ENCODE data around the gene TMIGD1.
A peak's percentile ranks its signal among the peaks of the same experiment; 100 is the strongest.

The TMIGD1 gene

DNA sequence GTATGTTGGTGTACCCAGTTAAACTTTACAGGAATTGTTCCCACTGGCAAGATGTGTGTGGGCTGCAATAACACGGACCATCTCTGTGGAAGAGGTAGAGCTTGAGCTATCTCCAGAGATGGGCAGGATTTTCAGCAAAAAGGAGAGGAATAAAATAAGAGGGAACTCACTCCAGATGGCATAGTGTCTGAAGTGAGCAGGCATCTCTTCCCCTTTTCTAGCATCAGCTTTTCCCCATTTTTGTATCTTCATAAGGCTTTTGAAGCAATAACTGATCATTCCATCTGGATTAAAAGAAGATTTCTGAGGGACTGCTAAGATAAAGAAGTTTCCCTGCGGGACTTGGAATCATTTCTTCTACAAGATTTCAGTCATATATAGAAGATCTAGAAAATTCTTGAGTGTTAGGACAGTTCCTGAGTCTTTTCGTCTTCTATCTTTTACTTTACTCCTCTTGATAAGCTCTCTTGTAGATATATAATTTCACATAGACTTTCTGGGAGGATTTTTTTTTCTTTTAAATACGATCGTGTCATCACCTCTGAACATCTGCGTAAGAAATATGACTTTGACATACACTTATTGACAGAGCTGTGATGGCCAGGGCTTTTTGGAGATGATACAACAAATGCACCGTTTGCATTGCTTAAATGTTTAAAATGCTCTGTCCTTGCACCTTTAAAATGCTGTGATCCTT is 46.9 kb upstream of the TMIGD1 start:
- WGBS, 2 donors (ENCODE audit: extremely low coverage in 2 of 2, insufficient read length in 2 of 2, insufficient replicate concordance in 1 of 2) = no CpG with 5 or more reads among the region's 7 CpGs

DNA sequence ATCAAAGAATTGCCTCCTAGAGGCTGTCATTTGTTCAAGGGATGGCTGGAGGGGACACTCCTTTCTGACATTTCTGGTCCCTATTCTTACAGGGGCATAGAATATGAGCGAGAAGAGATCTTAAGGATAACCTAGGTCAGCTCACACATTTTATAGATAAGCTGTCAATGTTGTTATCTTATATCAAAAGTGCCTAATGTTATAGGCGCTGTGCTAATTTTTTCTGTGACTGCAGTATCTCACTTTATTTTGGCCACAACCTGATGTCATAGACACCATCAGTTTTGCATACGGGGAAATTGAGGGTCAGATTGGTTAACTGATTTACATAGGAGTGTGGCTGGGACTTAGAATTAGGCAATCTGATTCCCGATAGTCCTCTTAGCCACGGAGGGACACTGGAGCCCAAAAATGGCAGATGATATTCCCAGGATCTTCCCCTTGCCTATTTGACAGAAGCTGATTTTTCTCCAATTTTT is 46.1 kb upstream of the TMIGD1 start:
- Histone ChIP-seq H3K18ac (ENCODE audit: low read length) (no peak overlapping the region), H2BK5ac (ENCODE audit: low read length) (no peak overlapping the region), H3K4ac (ENCODE audit: low read length) (no peak overlapping the region), H3K14ac (ENCODE audit: low read length) (no peak overlapping the region), H3K23ac (ENCODE audit: low read depth, low read length, poor library complexity) (no peak overlapping the region), H3K79me1 (ENCODE audit: low read depth, low read length) (peaks cover 6% of the 10 kb centered on the region), H3K4me2 (ENCODE audit: insufficient read depth, low read length, poor library complexity, severe bottlenecking) (peak overlapping the region; percentile 90), H3K9ac (ENCODE audit: low read depth, low read length, poor library complexity) (no peak overlapping the region), H3K36me3 (replicated peaks in 1 of 2; ENCODE audit: control insufficient read depth in 2 of 2, insufficient read depth in 2 of 2, low read length in 2 of 2) (peaks cover 0 to 12% of the 10 kb centered on the region in 2 donors), H2AFZ (ENCODE audit: low read length) (peak overlapping the region; percentile 84), H2BK15ac (ENCODE audit: low read length) (no peak overlapping the region), H3K4me1 (ENCODE audit: control insufficient read depth in 2 of 2, insufficient read depth in 1 of 2, low read depth in 1 of 2, low read length in 2 of 2) (peaks cover 6 to 33% of the 10 kb centered on the region in 2 donors), H3K27ac (replicated peaks; ENCODE audit: low read length) (no peak overlapping the region), H3K4me3 (ENCODE audit: low read length in 2 of 2) (peak overlapping the region; percentile 80 to 98), H2BK120ac (ENCODE audit: low read depth, low read length) (no peak overlapping the region), H3K9me3 (replicated peaks in 1 of 2; ENCODE audit: control insufficient read depth in 2 of 2, insufficient read depth in 1 of 2, low read depth in 1 of 2, low read length in 2 of 2) (no peaks in the 10 kb centered on the region), H4K8ac (ENCODE audit: low read depth, low read length) (no peak overlapping the region), H2AK5ac (ENCODE audit: low read depth, low read length) (no peak overlapping the region), H2BK12ac (ENCODE audit: low read length) (no peak overlapping the region), H4K91ac (ENCODE audit: low read depth, low read length, poor library complexity) (no peak overlapping the region), H3K27me3 (ENCODE audit: control insufficient read depth in 3 of 3, insufficient read depth in 3 of 3, low read depth in 1 of 3, low read length in 3 of 3) (peaks cover 0 to 14% (median under 1%) of the 10 kb centered on the region in 3 experiments)
- no CpG with 5 or more reads among the region's 5 CpGs for WGBS, 2 donors (ENCODE audit: extremely low coverage in 2 of 2, insufficient read length in 2 of 2, insufficient replicate concordance in 1 of 2)
- DNase-seq (ENCODE audit: low spot score) = no peak

More for the DNA sequence above, 46.9 kb upstream of the TMIGD1 start:
- Histone ChIP-seq H2BK12ac (ENCODE audit: low read length) (no peak overlapping the region), H3K27ac (replicated peaks; ENCODE audit: low read length) (no peak overlapping the region), H2BK120ac (ENCODE audit: low read depth, low read length) (no peak overlapping the region), H3K4me3 (ENCODE audit: low read length in 2 of 2) (peak overlapping the region in 1 of 2 donors; percentile 80), H3K9me3 (replicated peaks in 1 of 2; ENCODE audit: control insufficient read depth in 2 of 2, insufficient read depth in 1 of 2, low read depth in 1 of 2, low read length in 2 of 2) (no peaks in the 10 kb centered on the region), H3K18ac (ENCODE audit: low read length) (no peak overlapping the region), H3K4ac (ENCODE audit: low read length) (no peak overlapping the region), H4K8ac (ENCODE audit: low read depth, low read length) (no peak overlapping the region), H2AFZ (ENCODE audit: low read length) (no peak overlapping the region), H3K27me3 (ENCODE audit: control insufficient read depth in 3 of 3, insufficient read depth in 3 of 3, low read depth in 1 of 3, low read length in 3 of 3) (peaks cover 0 to 14% (median 0%) of the 10 kb centered on the region in 3 experiments), H3K79me1 (ENCODE audit: low read depth, low read length) (peaks cover 6% of the 10 kb centered on the region), H3K9ac (ENCODE audit: low read depth, low read length, poor library complexity) (no peak overlapping the region), H3K4me2 (ENCODE audit: insufficient read depth, low read length, poor library complexity, severe bottlenecking) (no peak overlapping the region), H3K4me1 (ENCODE audit: control insufficient read depth in 2 of 2, insufficient read depth in 1 of 2, low read depth in 1 of 2, low read length in 2 of 2) (peaks cover 6 to 33% of the 10 kb centered on the region in 2 donors), H2AK5ac (ENCODE audit: low read depth, low read length) (no peak overlapping the region), H3K23ac (ENCODE audit: low read depth, low read length, poor library complexity) (no peak overlapping the region), H4K91ac (ENCODE audit: low read depth, low read length, poor library complexity) (no peak overlapping the region), H2BK5ac (ENCODE audit: low read length) (no peak overlapping the region), H3K14ac (ENCODE audit: low read length) (no peak overlapping the region), H3K36me3 (replicated peaks in 1 of 2; ENCODE audit: control insufficient read depth in 2 of 2, insufficient read depth in 2 of 2, low read length in 2 of 2) (peaks cover 0 to 20% of the 10 kb centered on the region in 2 donors), H2BK15ac (ENCODE audit: low read length) (no peak overlapping the region)
- DNase-seq (ENCODE audit: low spot score) = no peak

DNA sequence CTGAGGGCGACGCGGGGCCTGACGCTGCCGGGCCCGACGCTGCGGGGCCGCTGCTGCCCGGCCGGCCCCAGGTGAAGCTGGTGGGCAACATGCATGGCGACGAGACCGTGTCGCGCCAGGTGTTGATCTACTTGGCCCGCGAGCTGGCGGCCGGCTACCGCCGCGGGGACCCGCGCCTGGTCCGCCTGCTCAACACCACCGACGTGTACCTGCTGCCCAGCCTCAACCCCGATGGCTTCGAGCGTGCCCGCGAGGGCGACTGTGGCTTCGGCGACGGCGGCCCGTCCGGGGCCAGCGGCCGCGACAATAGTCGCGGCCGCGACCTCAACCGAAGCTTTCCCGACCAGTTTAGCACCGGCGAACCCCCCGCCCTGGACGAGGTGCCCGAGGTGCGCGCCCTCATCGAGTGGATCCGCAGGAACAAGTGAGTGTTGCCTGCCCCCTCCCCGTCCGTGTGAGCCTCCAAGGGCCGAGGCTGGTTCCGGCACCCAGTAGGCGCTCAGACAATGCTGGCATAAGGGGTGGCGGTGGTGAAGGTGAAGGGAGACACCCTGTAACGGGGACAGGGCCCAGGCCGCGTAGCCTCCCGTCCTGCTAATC is 45.5 kb upstream of the TMIGD1 start:
- peaks cover 0 to 14% (median 3%) of the 10 kb centered on the region in 3 experiments for H3K27me3 ChIP-seq (ENCODE audit: control insufficient read depth in 3 of 3, insufficient read depth in 3 of 3, low read depth in 1 of 3, low read length in 3 of 3)
- no peak overlapping the region for H3K27ac ChIP-seq (replicated peaks; ENCODE audit: low read length)
- DNase-seq (ENCODE audit: low spot score) = no peak
- peak overlapping the region; percentile 53 for H2BK15ac ChIP-seq (ENCODE audit: low read length)
- peak overlapping the region; percentile 84 for H2AFZ ChIP-seq (ENCODE audit: low read length)
- WGBS, 2 donors (ENCODE audit: extremely low coverage in 2 of 2, insufficient read length in 2 of 2, insufficient replicate concordance in 1 of 2) = no CpG with 5 or more reads among the region's 68 CpGs
- peak overlapping the region; percentile 91 for H3K18ac ChIP-seq (ENCODE audit: low read length)
- H3K36me3 ChIP-seq (replicated peaks in 1 of 2; ENCODE audit: control insufficient read depth in 2 of 2, insufficient read depth in 2 of 2, low read length in 2 of 2) = peaks cover 0 to 9% of the 10 kb centered on the region in 2 donors
- peak overlapping the region; percentile 43 for H3K14ac ChIP-seq (ENCODE audit: low read length)
- H3K9me3 ChIP-seq (replicated peaks in 1 of 2; ENCODE audit: control insufficient read depth in 2 of 2, insufficient read depth in 1 of 2, low read depth in 1 of 2, low read length in 2 of 2) = no peaks in the 10 kb centered on the region
- H2BK120ac ChIP-seq (ENCODE audit: low read depth, low read length) = peak overlapping the region; percentile 52
- no peak overlapping the region for H3K4ac ChIP-seq (ENCODE audit: low read length)
- H3K4me2 ChIP-seq (ENCODE audit: insufficient read depth, low read length, poor library complexity, severe bottlenecking) = peak overlapping the region; percentile 90
- H3K4me1 ChIP-seq (ENCODE audit: control insufficient read depth in 2 of 2, insufficient read depth in 1 of 2, low read depth in 1 of 2, low read length in 2 of 2) = peaks cover 6 to 33% of the 10 kb centered on the region in 2 donors
- peak overlapping the region; percentile 25 for H2BK5ac ChIP-seq (ENCODE audit: low read length)
- peak overlapping the region; percentile 97 for H3K9ac ChIP-seq (ENCODE audit: low read depth, low read length, poor library complexity)
- peak overlapping the region; percentile 61 for H2AK5ac ChIP-seq (ENCODE audit: low read depth, low read length)
- H4K8ac ChIP-seq (ENCODE audit: low read depth, low read length) = no peak overlapping the region
- no peak overlapping the region for H4K91ac ChIP-seq (ENCODE audit: low read depth, low read length, poor library complexity)
- peak overlapping the region; percentile 80 to 98 for H3K4me3 ChIP-seq (ENCODE audit: low read length in 2 of 2)
- H2BK12ac ChIP-seq (ENCODE audit: low read length) = no peak overlapping the region
- H3K79me1 ChIP-seq (ENCODE audit: low read depth, low read length) = peaks cover 6% of the 10 kb centered on the region
- peak overlapping the region; percentile 92 for H3K23ac ChIP-seq (ENCODE audit: low read depth, low read length, poor library complexity)

DNA sequence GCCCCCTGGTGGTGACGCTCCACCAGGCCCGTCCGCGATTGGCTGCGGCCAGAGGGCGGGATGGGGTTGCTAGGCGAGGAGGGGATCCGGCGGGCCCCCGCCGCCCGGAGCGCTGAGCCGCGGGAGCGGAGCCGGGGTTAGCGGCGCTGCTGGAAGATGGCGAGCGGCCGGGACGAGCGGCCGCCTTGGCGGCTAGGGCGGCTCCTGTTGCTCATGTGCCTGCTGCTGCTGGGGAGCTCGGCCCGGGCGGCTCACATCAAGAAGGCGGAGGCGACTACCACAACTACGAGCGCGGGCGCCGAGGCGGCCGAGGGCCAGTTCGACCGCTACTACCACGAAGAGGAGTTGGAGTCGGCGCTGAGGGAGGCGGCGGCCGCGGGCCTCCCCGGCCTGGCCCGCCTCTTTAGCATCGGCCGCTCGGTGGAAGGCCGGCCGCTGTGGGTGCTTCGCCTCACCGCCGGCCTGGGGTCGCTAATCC is 45.0 kb upstream of the TMIGD1 start, which contains the start of gene CPD:
TSS of gene CPD (plus strand) at position 103 of the 478 bp plus-strand sequence. CDS start at position 157, 54 bp downstream.
- peaks cover 6% of the 10 kb centered on the region for H3K79me1 ChIP-seq (ENCODE audit: low read depth, low read length)
- peak within 1 kb of the TSS; percentile 91 for H3K18ac ChIP-seq (ENCODE audit: low read length)
- H3K4ac ChIP-seq (ENCODE audit: low read length) = no peak within 1 kb of the TSS
- peak within 1 kb of the TSS; percentile 61 for H2AK5ac ChIP-seq (ENCODE audit: low read depth, low read length)
- peaks cover 0 to 14% (median 3%) of the 10 kb centered on the region in 3 experiments for H3K27me3 ChIP-seq (ENCODE audit: control insufficient read depth in 3 of 3, insufficient read depth in 3 of 3, low read depth in 1 of 3, low read length in 3 of 3)
- DNase-seq (ENCODE audit: low spot score) = peak; percentile 96
- peak within 1 kb of the TSS; percentile 84 for H2AFZ ChIP-seq (ENCODE audit: low read length)
- H3K4me3 ChIP-seq (ENCODE audit: low read length in 2 of 2) = peak within 1 kb of the TSS; percentile 80 to 98
- H4K91ac ChIP-seq (ENCODE audit: low read depth, low read length, poor library complexity) = no peak within 1 kb of the TSS
- H3K9ac ChIP-seq (ENCODE audit: low read depth, low read length, poor library complexity) = peak within 1 kb of the TSS; percentile 97
- H3K9me3 ChIP-seq (replicated peaks in 1 of 2; ENCODE audit: control insufficient read depth in 2 of 2, insufficient read depth in 1 of 2, low read depth in 1 of 2, low read length in 2 of 2) = no peaks in the 10 kb centered on the region
- peak within 1 kb of the TSS; percentile 43 for H3K14ac ChIP-seq (ENCODE audit: low read length)
- no peak within 1 kb of the TSS for H2BK12ac ChIP-seq (ENCODE audit: low read length)
- no CpG with 5 or more reads among the region's 59 CpGs for WGBS, 2 donors (ENCODE audit: extremely low coverage in 2 of 2, insufficient read length in 2 of 2, insufficient replicate concordance in 1 of 2)
- H3K27ac ChIP-seq (replicated peaks; ENCODE audit: low read length) = no peak within 1 kb of the TSS
- H2BK120ac ChIP-seq (ENCODE audit: low read depth, low read length) = peak within 1 kb of the TSS; percentile 52
- peak within 1 kb of the TSS; percentile 92 for H3K23ac ChIP-seq (ENCODE audit: low read depth, low read length, poor library complexity)
- H3K4me1 ChIP-seq (ENCODE audit: control insufficient read depth in 2 of 2, insufficient read depth in 1 of 2, low read depth in 1 of 2, low read length in 2 of 2) = peaks cover 6 to 33% of the 10 kb centered on the region in 2 donors
- H2BK5ac ChIP-seq (ENCODE audit: low read length) = peak within 1 kb of the TSS; percentile 25
- peak within 1 kb of the TSS; percentile 90 for H3K4me2 ChIP-seq (ENCODE audit: insufficient read depth, low read length, poor library complexity, severe bottlenecking)
- H3K36me3 ChIP-seq (replicated peaks in 1 of 2; ENCODE audit: control insufficient read depth in 2 of 2, insufficient read depth in 2 of 2, low read length in 2 of 2) = peaks cover 0 to 9% of the 10 kb centered on the region in 2 donors
- H2BK15ac ChIP-seq (ENCODE audit: low read length) = peak within 1 kb of the TSS; percentile 53
- H4K8ac ChIP-seq (ENCODE audit: low read depth, low read length) = no peak within 1 kb of the TSS

Measured in neuronal stem cell (in vitro differentiated cells).